Cardiac septum (tissue), 1 donor: ENCODE measurements around the gene SCN9A. TPM values are rescaled to one million over a fixed set of nuclear protein-coding genes. Genes with fewer than 3 reads are reported as not detected.
"Not testable (repeated sequence)": the region's sequence is repeated elsewhere in the genome, so short reads cannot be mapped to it uniquely, and the experiment has no call there.

Experiments
- DNase-seq: peaks from one replicate; pipeline ENCODE4 v3.0.0-alpha.2; 2020; ENCODE audit warnings: low spot score
- intact Hi-C: fragments of 100-400 bp; cut with DNase I; formaldehyde crosslinking; loops from one replicate; pipeline ENCODE4 v1.14.0; 2022
- total RNA-seq: library from RNA; stranded (reverse); fragmentation: NEBNext Ultra II Directional; extraction: Animal tissue kit (Norgen Biotek cat#: 25700); gene quantifications from one replicate; pipeline ENCODE4 v1.2.1, GENCODE V29; 2021
- donor health status: DM: no; HTN: no; CAD: no.

The SCN9A gene
- total RNA-seq, 1 donor from 2014 or later, result 0.75 TPM

DNA sequence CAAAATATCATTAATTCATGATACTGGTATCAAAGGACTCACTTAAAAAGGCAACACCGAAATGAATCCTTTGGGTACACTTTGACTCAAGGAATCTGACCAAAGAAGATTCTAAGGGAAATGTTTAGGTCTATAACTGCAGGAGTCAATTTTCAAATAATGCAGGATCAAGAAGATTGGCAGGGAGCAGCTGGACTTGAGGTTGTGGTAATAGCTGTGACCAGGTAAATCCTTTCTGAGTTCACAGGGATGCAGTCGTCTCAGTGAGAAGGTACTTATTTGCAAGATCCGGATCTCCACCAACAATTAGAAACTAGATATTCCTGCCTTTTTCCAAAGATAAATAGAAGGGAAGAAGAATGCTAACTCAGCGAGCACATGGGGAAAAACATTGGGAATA is 96.9 kb downstream of the SCN9A start:
- intact Hi-C loops, result no loop called here
- no peak for DNase-seq

DNA sequence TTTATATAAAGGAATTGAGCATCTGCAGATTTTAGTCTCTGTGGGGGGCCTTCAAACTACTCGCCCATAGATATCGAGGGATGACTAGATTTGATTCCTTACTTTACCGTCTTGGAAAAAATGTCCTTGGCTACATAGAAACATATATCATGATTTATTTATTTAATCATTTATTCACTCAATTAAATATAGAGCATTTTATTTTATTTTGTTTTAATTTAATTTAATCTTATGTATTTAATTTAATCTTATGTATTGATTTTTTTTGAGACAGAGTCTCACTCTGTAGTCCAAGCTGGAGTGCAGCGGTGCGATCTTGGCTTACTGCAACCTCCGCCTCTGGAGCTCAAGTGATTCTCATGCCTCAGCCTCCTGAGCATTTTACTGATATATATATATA is 105.4 kb downstream of the SCN9A start:
- DNase-seq, result no peak
- intact Hi-C loops, result no loop called here

DNA sequence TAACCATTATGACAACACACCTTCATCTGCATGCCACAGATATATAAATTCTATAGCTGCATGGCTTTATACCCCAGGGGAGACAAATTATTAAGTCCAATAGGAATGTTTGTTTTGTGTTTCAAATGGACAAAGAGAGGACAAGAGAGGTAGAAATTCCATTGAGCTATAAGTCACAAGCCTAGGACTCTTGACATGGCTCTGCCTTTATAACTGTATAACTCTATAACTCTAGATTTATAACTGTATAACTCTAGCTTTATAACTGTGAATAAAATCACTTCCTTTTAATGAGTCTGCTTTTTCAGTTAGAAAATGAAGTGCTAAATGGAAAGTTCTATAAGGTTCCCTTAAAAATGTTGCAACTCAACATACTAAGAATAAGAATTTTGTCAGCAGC is 106.4 kb downstream of the SCN9A start:
- intact Hi-C loops, result no loop called here
- no peak for DNase-seq

DNA sequence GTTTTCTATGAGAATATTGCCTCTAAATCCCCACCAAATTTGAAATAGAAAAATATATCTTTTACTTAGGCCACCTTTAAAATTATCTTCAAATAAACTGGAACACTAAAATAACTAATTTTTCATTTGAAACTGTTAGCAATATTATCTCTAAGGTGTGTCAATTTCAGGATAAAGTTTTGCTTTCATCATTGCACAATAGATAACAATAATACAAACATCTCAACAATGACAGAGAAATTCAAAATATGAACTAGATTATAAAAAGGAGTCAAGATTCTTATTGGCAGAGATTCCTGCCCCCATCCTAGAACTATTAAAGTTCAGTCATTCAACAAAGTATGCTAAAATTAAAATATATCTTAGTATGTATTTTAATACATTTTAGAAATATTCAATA is 117.9 kb downstream of the SCN9A start:
- DNase-seq, result no peak
- intact Hi-C loops, result no loop called here

DNA sequence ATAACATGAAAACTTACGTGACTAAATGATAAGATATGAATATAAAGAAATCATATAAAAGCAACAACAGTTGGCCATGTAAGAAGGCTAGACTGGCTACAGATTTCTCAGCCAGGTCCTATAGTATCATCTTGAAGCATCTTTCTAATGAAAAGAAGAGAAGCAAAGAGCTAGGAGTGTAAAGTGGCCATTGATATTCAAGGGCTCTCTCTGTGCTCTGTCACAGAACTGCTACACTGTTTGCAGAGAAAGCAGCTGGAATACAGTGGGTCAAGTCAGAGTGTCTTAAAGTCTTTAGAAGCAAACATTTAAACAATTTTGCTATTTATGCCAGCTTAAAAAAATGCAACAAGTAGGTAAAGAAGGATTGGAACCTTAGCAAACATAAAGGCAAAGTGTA is 118.8 kb downstream of the SCN9A start:
- no peak for DNase-seq
- intact Hi-C loops, result no loop called here

DNA sequence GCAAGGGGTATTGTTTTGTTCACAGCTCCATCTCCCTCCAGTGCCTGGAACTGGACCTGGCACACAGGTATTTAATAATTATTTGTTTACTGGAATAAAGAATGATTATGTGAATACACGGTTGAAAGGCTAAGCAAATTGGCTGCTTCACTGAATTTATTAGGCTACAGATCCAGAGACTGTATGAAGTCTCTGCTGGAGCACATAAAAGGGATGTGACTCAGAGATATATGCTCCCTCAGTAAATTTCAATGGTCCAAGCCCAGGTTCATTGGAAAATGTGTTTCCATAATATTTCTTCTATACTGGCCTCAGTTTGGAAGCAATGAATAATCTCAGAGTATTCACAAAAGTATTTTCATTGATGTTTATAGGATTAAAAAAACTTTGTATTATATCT is 126.4 kb downstream of the SCN9A start:
- intact Hi-C loops, result no loop called here
- no peak for DNase-seq

DNA sequence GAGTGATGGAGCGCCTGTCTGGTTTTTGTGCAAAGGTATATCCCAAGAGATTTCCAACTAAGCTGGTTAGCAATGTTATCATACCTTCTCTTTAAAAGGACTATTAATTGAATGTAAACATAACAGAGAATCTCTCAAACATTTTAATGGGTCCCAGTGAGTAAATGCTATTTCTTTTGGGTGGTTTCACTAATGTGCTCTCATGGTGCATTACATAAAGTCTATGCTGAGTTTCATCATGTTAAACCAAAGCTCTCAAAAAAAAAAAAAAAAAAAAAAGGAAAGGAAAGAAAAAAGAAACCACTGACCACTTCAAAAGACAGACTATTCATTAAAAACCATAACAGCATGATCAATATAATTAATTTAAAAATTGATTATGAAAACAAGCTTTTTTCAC is 128.8 kb downstream of the SCN9A start:
- intact Hi-C loops, result no loop called here
- no peak for DNase-seq

DNA sequence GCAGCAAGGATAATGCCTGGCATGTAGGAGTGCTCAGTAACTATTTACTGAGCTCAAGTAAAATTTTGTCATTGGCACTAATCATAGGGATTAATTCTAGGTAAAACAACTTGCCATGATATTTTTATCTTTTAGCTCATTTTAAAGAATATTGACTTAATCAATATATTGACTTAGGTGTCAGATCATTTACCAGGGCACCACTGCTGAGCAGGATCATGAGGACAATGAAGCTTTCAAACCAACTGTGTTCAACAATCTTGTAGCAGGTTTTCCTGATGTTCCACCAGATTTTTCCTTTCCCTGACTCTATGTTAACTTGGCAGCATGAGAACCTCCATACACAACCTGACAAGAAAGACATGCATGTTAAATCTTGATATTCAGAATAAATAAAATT is 133.4 kb downstream of the SCN9A start:
- intact Hi-C loops, result no loop called here
- no peak for DNase-seq

DNA sequence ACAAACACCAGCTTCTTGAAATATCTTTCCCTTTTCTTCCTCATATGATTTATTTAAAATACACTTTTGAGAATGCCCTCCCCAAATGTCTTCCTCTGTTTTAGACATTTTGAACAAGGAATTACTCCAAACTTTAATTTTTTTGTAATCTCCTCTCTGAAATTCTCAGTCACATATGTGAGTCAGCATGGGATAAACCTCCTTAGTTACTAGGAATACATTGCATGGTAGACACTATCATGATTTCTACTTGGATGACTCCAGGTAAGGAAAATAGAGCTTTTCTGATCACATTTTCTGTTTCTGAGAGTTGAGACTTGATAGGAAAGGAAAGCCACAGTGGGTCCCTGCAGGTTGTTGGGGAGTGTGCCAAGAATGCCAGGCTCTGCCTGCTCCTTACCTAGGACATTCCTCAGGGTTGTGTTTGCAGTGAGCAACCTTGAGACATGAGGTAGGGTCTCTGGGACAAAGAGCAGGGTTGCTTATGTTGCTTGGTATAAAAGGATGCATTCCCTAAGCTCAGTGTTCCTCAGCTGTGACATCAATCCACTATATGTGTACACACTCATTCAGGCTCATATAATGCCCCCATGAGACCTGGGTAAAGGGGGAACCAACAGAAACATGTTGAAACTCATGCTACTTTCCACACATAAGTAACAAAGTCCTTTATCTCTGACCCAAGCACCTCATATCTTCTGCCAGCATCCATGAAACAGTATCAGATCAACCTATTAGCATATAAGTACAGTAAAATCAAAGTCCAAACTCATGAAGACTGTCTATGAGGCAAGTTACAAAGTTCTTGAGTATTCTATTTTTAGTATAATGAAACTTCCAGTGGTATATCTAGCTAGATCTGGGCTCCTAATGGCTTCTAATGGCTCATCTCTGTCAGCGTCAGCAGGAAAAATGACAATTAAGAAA is 135.1 kb downstream of the SCN9A start:
- intact Hi-C loops, result no loop called here
- DNase-seq, result no peak

DNA sequence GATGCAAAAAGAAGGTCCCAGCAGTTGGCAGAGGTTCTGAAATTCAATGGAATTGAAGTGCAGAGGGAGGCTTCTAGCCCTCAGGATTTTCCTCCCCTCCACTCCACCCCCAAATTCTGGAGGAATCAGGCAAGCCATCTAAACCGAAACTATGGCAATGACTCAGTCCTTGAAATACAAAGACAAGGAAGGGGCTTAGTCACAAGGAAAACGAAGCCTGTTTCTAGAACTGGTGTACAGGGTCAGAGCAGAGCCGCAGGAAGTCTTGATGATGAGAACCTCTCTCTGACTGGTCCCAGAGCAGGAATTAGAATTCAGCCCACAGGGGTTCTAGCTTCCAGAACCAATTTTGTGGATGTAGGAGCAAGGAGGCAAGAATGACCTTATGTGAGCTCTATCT is 136.2 kb downstream of the SCN9A start:
- intact Hi-C loops, result no loop called here
- no peak for DNase-seq

DNA sequence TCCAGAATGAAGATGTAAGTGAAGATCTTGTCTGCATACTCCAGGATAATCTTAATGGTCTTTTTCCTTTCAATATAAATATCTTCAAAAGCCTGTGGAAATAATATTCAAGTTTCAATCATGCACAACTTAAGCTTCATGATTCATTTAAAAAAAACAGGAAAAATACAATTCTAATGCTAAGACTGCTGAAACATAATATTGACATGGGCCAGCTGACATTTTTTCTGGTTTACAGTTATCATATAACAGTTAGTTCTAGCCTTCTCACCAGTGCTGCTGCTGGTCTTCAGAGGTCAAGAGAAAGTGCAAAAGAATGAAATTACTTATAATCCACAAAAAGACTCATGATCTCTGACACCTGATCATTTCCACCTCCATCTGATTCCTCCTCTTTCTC is 137.6 kb downstream of the SCN9A start:
- intact Hi-C loops, result no loop called here
- DNase-seq, result no peak

DNA sequence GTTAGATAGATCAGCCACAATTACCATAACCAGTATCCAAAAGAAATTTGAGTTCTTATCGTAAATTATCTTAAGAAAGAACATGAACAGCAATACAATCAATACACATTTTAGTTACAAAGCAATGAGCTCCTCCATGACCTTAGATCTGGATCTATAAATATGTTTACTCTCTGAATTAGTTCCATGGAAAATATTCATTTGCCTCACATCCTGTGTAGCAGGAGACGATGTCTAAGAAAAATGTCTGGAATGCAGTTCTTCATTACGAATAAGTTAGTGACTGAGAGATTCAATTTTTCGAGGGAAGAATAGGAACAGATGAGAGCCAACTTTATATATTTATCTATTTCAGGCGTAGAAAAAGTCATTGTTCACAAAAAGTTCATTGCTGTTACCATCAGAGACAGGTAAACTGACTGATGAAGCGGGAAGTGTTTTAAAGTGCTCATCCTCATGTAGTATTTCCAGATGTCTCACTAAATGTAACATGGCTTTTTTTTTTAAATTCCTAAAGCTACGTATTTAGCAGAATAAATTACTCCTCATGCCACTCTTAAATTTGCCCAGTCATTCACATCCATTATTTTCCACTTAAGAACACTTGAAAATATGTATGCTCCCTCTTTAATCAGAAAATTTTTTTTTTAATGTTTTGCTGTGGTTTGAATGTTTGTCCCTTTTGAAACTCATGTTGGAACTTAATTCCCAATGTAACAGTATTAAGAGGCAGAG is 141.5 kb downstream of the SCN9A start:
- no peak for DNase-seq
- intact Hi-C loops, result no loop called here

DNA sequence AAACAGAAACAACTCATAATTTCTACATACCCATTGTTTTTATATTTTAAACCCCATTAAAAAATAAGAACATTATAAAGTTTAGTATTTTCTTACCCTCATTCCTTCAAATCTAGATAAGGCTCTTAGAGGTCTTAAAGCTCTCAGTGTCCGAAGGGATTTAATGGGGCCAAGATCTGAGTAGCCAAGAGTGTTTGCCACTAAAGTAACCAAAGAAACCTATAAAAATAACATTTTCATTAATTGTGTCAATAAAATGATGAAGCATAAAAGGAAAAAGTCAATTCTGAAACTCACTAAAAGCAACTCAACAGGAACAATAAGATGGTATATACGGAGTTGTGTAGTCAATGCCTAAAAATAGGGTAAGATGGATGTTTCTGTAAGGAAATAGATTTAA is 142.5 kb downstream of the SCN9A start:
- no peak for DNase-seq
- intact Hi-C loops, result no loop called here

DNA sequence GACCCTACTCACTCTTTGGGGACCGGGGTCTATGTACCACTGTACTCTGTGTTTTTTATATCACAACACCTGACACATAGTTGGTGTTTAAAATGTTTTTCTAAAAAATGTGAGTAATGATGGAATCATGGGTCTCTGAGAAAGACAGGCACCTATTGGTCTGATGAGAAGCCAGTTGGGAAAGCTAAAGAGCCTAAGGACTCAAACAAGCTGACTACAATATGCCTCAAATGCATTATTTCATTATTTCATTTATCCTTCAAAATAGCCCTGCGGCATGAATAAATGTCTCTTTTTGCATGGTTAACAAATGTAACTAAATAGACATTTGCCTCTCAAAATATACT is 145.0 kb downstream of the SCN9A start:
- DNase-seq, result no peak
- intact Hi-C loops, result no loop called here

DNA sequence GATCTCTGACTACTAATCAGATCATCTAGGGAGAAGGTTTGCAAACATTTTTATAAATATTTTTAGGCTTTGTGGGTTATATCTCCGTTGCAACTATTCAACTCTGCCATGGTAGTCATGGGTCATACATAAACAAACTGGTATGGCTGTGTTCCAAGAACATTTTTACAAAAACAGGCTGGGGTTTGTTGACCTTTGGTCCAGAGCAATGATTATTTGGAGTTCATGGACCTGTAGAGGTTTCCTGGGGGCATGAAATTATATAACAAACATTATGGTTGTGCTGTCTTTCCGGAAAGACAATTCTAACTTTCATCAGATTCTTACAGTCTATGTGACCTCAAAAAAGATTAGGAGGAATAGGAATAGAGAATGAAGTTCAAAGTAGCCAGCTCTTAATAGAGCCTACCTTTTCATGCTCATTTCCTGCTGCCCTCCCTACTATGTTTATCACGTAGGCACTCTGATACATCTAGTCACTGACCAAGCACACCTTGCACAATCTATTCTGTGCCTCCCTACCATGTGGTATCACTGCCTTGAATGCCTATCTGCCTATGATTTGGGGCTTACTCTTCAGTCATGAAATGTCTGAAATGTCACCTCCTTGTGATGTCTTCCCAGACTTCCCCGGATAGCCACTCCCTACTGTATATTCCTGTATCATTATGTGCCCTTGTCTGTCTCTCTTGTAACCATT is 145.6 kb downstream of the SCN9A start:
- no peak for DNase-seq
- intact Hi-C loops, result no loop called here

DNA sequence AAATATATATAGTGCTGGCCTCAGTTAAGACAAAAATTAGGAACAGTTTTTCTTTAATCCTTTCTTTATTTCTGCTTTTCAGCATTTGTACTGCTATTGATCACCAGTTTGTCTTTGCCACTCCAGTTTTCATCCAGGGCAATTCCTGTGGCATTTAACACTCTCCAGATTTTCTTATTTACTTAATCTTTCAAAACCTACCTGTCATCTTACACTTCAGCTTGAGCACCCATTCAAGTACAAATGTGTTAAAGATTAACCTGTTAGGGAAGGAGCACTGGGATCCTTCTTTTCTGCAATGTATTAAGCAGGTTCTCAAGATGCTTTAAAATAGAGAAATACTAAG is 146.1 kb downstream of the SCN9A start:
- intact Hi-C loops, result no loop called here

DNA sequence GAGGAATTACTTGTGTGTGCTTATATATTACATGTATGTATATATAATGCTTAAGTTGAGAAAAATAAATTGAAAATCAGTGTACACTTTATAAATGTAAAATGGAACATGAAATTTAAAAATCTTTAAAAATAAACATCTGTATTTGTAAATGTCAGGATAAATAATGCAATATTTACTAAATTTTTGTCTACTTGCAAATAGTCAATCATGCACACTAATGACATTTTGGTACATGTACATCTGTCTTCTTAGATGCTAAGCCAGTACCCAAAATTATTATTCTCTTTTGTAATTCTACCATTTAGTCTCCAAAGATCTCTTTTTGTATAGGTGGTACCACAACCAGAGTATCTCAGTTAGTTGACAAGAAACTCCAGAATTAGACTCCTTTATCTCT is 151.5 kb downstream of the SCN9A start:
- intact Hi-C loops, result no loop called here

More for the DNA sequence above, 146.1 kb downstream of the SCN9A start:
- DNase-seq, result no peak

DNA sequence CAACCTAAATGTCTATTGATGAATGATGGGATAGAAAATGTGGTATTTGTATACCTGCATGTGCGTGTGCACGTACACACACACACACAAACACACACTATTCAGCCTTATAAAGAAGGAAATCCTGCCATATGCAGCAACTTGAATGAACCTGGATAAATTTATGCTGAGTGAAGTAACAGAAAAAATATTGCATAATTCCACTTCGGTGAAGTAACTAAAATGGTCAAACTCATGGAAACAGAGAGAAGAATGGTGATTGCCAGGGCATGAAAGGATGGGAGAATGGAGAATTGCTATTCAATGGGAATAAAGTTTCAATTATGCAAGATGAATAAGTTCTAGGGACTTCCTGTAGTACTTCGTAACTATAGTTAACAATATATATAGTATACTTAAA is 152.4 kb downstream of the SCN9A start:
- intact Hi-C loops, result no loop called here
- DNase-seq, result no peak

More for the DNA sequence above, 151.5 kb downstream of the SCN9A start:
- DNase-seq, result no peak

DNA sequence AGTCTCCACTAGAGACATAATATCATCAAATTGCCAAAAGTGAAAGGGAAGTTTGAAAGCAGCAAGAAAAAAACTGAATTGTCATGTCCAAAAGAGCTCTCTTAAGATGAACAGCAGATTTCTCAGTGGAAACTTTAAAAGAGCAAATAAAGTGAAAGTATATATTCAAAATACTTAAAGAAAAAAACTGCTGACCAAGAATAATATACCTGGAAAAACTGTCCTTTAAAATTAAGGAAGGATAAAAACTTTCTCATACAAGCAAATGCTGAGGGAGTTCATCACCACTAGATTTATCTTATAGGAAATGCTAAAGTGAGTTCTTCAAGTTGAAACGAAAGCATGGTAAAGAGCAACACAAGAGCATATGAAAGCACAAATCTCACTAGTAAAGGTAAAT is 164.7 kb downstream of the SCN9A start:
- DNase-seq, result no peak
- intact Hi-C loops, result no loop called here

DNA sequence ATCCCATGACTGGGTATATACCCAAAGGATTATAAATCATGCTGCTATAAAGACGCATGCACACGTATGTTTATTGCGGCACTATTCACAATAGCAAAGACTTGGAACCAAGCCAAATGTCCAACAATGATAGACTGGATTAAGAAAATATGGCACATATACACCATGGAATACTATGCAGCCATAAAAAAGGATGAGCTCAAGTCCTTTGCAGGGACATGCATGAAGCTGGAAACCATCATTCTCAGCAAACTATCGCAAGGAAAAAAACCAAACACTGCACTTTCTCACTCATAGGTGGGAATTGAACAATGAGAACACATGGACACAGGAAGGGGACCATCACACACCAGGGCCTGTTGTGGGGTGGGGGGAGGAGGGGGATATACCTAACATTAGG is 165.8 kb downstream of the SCN9A start:
- intact Hi-C loops, DNase-seq: not testable (repeated sequence)

DNA sequence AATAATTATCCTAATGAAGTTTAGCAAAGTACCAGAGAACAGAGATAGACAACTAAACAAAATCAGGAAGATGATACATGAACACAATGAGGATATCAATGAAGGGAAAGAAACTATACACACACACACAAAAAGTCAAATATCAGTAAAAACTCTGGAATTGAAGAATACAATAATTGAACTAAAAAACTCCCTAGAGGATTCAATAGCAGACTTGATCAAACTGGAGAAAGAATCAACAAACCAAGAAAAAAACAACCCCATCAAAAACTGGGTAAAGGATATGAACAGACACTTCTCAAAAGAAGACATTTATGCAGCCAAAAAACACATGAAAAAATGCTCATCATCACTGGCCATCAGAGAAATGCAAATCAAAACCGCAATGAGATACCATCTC is 166.4 kb downstream of the SCN9A start:
- intact Hi-C loops, DNase-seq: not testable (repeated sequence)
